DOHH2 (cell line): Measurements from ENCODE around the gene ANO4.

Experiments used
- H3F3A ChIP-seq: fragments of 200-600 bp; sonication (generic), shearing (Covaris generic); 2 replicates; pipeline ENCODE4 v1.6.0; 2016; ENCODE audit warnings: antibody characterized with exemption, mild to moderate bottlenecking; ENCODE audit not compliant: control insufficient read depth, insufficient read depth
- H3K27ac ChIP-seq: fragments of 200-600 bp; sonication (generic); 2 replicates; pipeline ENCODE4 v1.5.1; 2014; ENCODE audit warnings: low read depth, mild to moderate bottlenecking, low read length, moderate library complexity
- H3K27me3 ChIP-seq: fragments of 200-600 bp; sonication (generic); 2 replicates; pipeline ENCODE4 v1.6.1; 2014; ENCODE audit warnings: mild to moderate bottlenecking, low read length, mixed read lengths; ENCODE audit not compliant: control insufficient read depth
- H3K36me3 ChIP-seq: fragments of 200-600 bp; sonication (generic); 2 replicates; pipeline ENCODE4 v1.6.1; 2014; ENCODE audit warnings: mild to moderate bottlenecking, low read length, moderate library complexity, mixed read lengths; ENCODE audit not compliant: control insufficient read depth
- H3K4me1 ChIP-seq: fragments of 200-600 bp; sonication (generic); 2 replicates; pipeline ENCODE4 v1.6.1; 2014; ENCODE audit warnings: mild to moderate bottlenecking, low read length, mixed read lengths; ENCODE audit not compliant: control insufficient read depth
- H3K4me2 ChIP-seq: fragments of 200-600 bp; sonication (generic); 2 replicates; pipeline ENCODE4 v1.6.0; 2014; ENCODE audit warnings: mild to moderate bottlenecking, low read length, moderate library complexity
- H3K4me3 ChIP-seq: fragments of 200-600 bp; sonication (generic); 2 replicates; pipeline ENCODE4 v1.5.1; 2014; ENCODE audit warnings: mild to moderate bottlenecking, low read length, mixed read lengths
- H3K79me2 ChIP-seq: fragments of 200-600 bp; sonication (generic); 2 replicates; pipeline ENCODE4 v1.6.1; 2014; ENCODE audit warnings: mild to moderate bottlenecking, low read length, mixed read lengths; ENCODE audit not compliant: control insufficient read depth
- H3K9me2 ChIP-seq: fragments of 200-600 bp; sonication (generic); replicated peaks from 2 replicates; pipeline ENCODE4 v1.6.1; 2014; ENCODE audit warnings: mild to moderate bottlenecking, low read length, mixed read lengths; ENCODE audit not compliant: control insufficient read depth
- H3K9me3 ChIP-seq: fragments of 200-600 bp; sonication (generic); 2 replicates; pipeline ENCODE4 v1.6.1; 2014; ENCODE audit warnings: antibody characterized with exemption, low read length, mixed read lengths; ENCODE audit not compliant: control insufficient read depth, insufficient read depth
- H4K20me1 ChIP-seq: fragments of 200-600 bp; sonication (generic); 2 replicates; pipeline ENCODE4 v1.6.0; 2014; ENCODE audit warnings: low read depth, mild to moderate bottlenecking, antibody characterized with exemption, low read length, moderate library complexity; ENCODE audit not compliant: control insufficient read depth, insufficient read depth
- EZH2phosphoT487 ChIP-seq: fragments of 200-600 bp; sonication (generic); IDR thresholded peaks from 2 replicates; pipeline ENCODE4 v1.6.1; 2017; ENCODE audit warnings: borderline replicate concordance, mild to moderate bottlenecking, antibody characterized with exemption, low read length, moderate library complexity, mixed read lengths
- TF ChIP-seq, protein P1 (sequence below): fragments of 200-600 bp; sonication (generic); IDR thresholded peaks from one replicate; pipeline ENCODE4 v1.5.1; 2014; ENCODE audit warnings: antibody characterized with exemption, mild to moderate bottlenecking, low read depth, low read length; ENCODE audit not compliant: poor library complexity, severe bottlenecking

ANO4 gene

DNA sequence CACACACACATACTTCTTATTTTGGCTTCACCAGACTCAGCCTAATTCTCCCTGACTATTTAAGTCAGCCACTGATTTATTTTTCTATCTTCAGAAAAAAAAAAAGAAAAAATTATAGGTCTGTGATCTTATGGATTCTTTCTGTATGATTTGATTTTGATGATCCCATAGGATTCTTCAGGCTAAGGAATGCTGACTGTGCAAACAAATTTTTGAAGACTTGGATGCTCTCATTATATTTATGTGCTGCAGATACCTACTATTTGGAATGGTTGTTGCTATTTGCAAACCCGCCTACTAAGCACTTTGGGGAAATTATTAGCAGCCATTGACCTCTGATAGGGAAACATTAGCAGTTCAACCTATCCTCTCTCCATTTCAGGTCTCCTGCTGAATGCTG is 4.0 kb upstream of the ANO4 start:
- no peaks in the 10 kb centered on the region for H3F3A ChIP-seq
- no peak overlapping the region for H3K4me2 ChIP-seq
- no peak overlapping the region for H3K4me3 ChIP-seq
- H3K4me1 ChIP-seq = no peaks in the 10 kb centered on the region
- H3K9me2 ChIP-seq = no peaks in the 10 kb centered on the region
- H3K27me3 ChIP-seq = peaks cover 15% of the 10 kb centered on the region
- no peaks in the 10 kb centered on the region for H3K9me3 ChIP-seq
- no peaks in the 10 kb centered on the region for H3K79me2 ChIP-seq
- H4K20me1 ChIP-seq = no peaks in the 10 kb centered on the region
- no peak overlapping the region for H3K27ac ChIP-seq
- no peaks in the 10 kb centered on the region for H3K36me3 ChIP-seq
- TF ChIP-seq, protein P1, sequence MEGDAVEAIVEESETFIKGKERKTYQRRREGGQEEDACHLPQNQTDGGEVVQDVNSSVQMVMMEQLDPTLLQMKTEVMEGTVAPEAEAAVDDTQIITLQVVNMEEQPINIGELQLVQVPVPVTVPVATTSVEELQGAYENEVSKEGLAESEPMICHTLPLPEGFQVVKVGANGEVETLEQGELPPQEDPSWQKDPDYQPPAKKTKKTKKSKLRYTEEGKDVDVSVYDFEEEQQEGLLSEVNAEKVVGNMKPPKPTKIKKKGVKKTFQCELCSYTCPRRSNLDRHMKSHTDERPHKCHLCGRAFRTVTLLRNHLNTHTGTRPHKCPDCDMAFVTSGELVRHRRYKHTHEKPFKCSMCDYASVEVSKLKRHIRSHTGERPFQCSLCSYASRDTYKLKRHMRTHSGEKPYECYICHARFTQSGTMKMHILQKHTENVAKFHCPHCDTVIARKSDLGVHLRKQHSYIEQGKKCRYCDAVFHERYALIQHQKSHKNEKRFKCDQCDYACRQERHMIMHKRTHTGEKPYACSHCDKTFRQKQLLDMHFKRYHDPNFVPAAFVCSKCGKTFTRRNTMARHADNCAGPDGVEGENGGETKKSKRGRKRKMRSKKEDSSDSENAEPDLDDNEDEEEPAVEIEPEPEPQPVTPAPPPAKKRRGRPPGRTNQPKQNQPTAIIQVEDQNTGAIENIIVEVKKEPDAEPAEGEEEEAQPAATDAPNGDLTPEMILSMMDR = no peak
- no peak for TF ChIP-seq EZH2phosphoT487

DNA sequence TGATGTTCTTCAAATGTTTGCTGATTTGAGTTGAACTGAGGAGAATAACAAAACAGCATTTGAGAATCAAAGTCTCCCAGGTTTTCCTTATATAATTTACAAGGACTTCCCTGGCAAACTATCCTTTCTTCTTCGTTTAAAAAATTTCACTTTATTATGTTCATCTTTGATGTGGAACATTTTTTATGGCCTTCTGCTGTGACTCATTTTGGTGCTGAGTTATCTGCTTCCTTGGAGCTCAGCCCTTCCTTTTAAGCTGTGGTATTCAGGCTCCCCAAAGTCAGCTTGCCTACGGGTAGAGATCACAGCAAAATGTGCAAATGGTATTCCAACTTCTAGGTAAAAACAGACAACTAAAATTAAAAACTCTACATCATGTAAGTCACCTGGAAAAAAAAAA is 1.4 kb upstream of the ANO4 start:
- Histone ChIP-seq H3K27ac (no peak overlapping the region), H3F3A (no peaks in the 10 kb centered on the region), H3K9me3 (no peaks in the 10 kb centered on the region), H3K4me1 (no peaks in the 10 kb centered on the region), H3K4me2 (no peak overlapping the region), H3K9me2 (no peaks in the 10 kb centered on the region), H3K4me3 (no peak overlapping the region), H3K36me3 (no peaks in the 10 kb centered on the region), H3K27me3 (peaks cover 25% of the 10 kb centered on the region), H4K20me1 (no peaks in the 10 kb centered on the region), H3K79me2 (no peaks in the 10 kb centered on the region)
- no peak for TF ChIP-seq EZH2phosphoT487
- TF ChIP-seq, protein P1 = no peak

DNA sequence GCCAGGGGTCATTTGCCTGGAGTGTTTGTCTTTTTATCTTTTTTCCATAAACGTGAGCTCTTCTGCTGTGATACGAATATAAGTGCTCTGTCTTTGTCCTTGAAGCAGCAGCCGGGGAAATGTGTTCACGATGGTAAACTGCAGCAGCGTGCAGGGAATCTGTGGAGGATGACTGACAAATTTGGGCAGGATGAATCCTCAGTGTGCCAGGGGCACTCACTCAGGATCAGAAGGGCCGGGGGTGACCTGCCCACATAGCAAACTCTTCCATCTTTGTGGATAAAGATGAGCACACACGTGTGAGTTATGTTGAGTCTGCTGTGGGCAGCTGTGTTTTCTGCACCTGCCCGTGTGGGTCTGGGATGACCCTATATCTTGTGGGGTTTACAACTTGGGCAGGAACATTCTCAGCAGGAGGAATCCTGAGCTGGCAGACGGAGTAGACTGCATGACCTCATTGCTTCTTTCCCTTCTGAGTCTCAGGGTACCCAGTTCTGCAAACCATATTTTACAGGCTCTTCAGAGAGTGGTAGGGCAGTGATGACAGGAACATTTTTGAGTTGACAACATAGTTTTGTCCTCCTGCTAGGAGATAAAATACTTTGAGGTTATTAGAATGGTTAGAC is 711 bp downstream of the ANO4 start:
- Histone ChIP-seq H3K36me3 (no peaks in the 10 kb centered on the region), H3K4me3 (no peak overlapping the region), H3K4me2 (no peak overlapping the region), H3K4me1 (no peaks in the 10 kb centered on the region), H3K9me3 (no peaks in the 10 kb centered on the region), H3F3A (no peaks in the 10 kb centered on the region), H4K20me1 (no peaks in the 10 kb centered on the region), H3K27ac (no peak overlapping the region), H3K27me3 (peaks cover 29% of the 10 kb centered on the region), H3K9me2 (no peaks in the 10 kb centered on the region), H3K79me2 (no peaks in the 10 kb centered on the region)
- TF ChIP-seq, protein P1 = no peak
- TF ChIP-seq EZH2phosphoT487 = no peak

DNA sequence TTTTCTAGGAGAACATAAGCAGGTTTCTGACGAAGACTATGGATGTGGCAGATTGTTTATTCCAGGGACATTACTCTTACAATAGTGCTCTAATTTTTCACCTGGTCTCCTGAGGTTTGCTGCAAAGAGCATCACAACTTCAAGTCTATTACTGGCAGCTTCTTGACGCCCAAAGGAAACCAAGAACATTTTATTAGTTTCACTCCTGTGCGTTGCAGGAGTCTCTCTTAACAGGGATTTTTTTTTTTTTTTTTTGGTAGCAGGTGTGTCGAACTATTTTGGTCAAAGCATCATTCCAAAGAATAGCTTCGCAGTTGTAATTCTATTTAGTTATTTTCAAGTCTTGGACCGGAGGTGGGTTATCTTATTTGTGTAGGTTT is 1.2 kb downstream of the ANO4 start:
- no peaks in the 10 kb centered on the region for H3K9me2 ChIP-seq
- no peaks in the 10 kb centered on the region for H3K9me3 ChIP-seq
- H3K27me3 ChIP-seq = peaks cover 29% of the 10 kb centered on the region
- H3K27ac ChIP-seq = no peak overlapping the region
- no peak overlapping the region for H3K4me2 ChIP-seq
- H3K4me1 ChIP-seq = no peaks in the 10 kb centered on the region
- no peaks in the 10 kb centered on the region for H3K79me2 ChIP-seq
- no peaks in the 10 kb centered on the region for H3K36me3 ChIP-seq
- H3K4me3 ChIP-seq = no peak overlapping the region
- no peaks in the 10 kb centered on the region for H3F3A ChIP-seq
- TF ChIP-seq, protein P1 = no peak
- TF ChIP-seq EZH2phosphoT487 = no peak
- H4K20me1 ChIP-seq = no peaks in the 10 kb centered on the region
